Endothelial cell of umbilical vein (primary cell): ENCODE results near the gene CHRM3. TPM values are rescaled to one million over a fixed set of nuclear protein-coding genes. Genes with fewer than 3 reads are reported as not detected.

ENCODE experiments used
- BruUV-seq: library from RNA; stranded (reverse); fragments of 400-500 nt; replicated peaks from 2 replicates; lab custom pipeline; 2021; lab: Mats Ljungman, UMichigan
- CTCF ChIA-PET: fragments of 300-600, 350-600 bp; sonication (Branson Sonifier 250); formaldehyde crosslinking; loops from one replicate; lab custom pipeline; 2021; ENCODE audit warnings: antibody characterized with exemption, inconsistent platforms; lab: Charles Lee
- POLR2A ChIA-PET: fragments of 300-600, 350-600 bp; sonication (Branson Sonifier 250); formaldehyde crosslinking; loops from one replicate; lab custom pipeline; 2021; ENCODE audit warnings: antibody characterized with exemption, inconsistent platforms; lab: Charles Lee
- DNase-seq: peaks from one replicate; pipeline ENCODE4 v3.0.0-alpha.2; 2011; ENCODE audit warnings: low read depth, low spot score
- FAIRE-seq: peaks from 2 replicates; lab custom pipeline; 2011; peaks lifted over from hg19 to GRCh38; lab: Jason Lieb, UNC
- H2AFZ ChIP-seq: 2 replicates; pipeline ENCODE4 v1.6.0; 2012; ENCODE audit warnings: low read depth, low read length, control low read depth, inconsistent platforms
- H3K27ac ChIP-seq: 2 replicates; pipeline ENCODE4 v1.5.1; 2011; ENCODE audit warnings: low read depth, mild to moderate bottlenecking, control low read depth, low read length, moderate library complexity; ENCODE audit not compliant: insufficient read depth
- H3K27me3 ChIP-seq, 2 experiments: 2 replicates each; pipeline versions ENCODE4 v1.6.0 to v1.6.1; 2011; ENCODE audit warnings: low read length in 2 of 2, mixed read lengths in 1 of 2; ENCODE audit not compliant: control insufficient read depth in 2 of 2, insufficient read depth in 2 of 2
- H3K36me3 ChIP-seq, 2 experiments: 2 replicates in 1 of 2; 3 replicates in 1 of 2; pipeline ENCODE4 v1.5.1; 2011; ENCODE audit warnings: low read length in 2 of 2, mild to moderate bottlenecking in 1 of 2, moderate library complexity in 1 of 2; ENCODE audit not compliant: control insufficient read depth in 2 of 2, insufficient read depth in 2 of 2; ENCODE audit errors: extremely low read depth in 1 of 2
- H3K4me1 ChIP-seq: 3 replicates; pipeline ENCODE4 v1.5.1; 2011; ENCODE audit warnings: mild to moderate bottlenecking, low read length; ENCODE audit not compliant: control insufficient read depth, insufficient read depth; ENCODE audit errors: extremely low read depth
- H3K4me2 ChIP-seq: 2 replicates; pipeline ENCODE4 v1.6.1; 2011; ENCODE audit warnings: low read length, control low read depth, mixed read lengths; ENCODE audit not compliant: insufficient read depth
- H3K4me3 ChIP-seq, 3 experiments: fragments of 200-600 bp in 1 of 3; sonication (generic), shearing (Covaris generic) in 1 of 3; replicated peaks in 1 of 3; 2 replicates each; pipeline ENCODE4 v1.5.1; 2011 to 2016; ENCODE audit warnings: control low read depth in 3 of 3, low read length in 3 of 3, mild to moderate bottlenecking in 2 of 3, inconsistent platforms in 1 of 3, low read depth in 1 of 3, moderate library complexity in 1 of 3; ENCODE audit not compliant: insufficient read depth in 1 of 3
- H3K79me2 ChIP-seq: 2 replicates; pipeline ENCODE4 v1.6.0; 2012; ENCODE audit warnings: low read length, inconsistent platforms; ENCODE audit not compliant: control insufficient read depth, insufficient read depth
- H3K9ac ChIP-seq: replicated peaks from 2 replicates; pipeline ENCODE3; 2011; ENCODE audit warnings: low read length, control low read depth; ENCODE audit not compliant: insufficient read depth; ENCODE audit errors: extremely low read depth
- H3K9me1 ChIP-seq: replicated peaks from 3 replicates; pipeline ENCODE4 v1.6.0; 2011; ENCODE audit warnings: mild to moderate bottlenecking, low read length; ENCODE audit not compliant: control insufficient read depth, insufficient read depth; ENCODE audit errors: extremely low read depth
- H3K9me3 ChIP-seq: replicated peaks from 2 replicates; pipeline ENCODE4 v1.5.1; 2012; ENCODE audit warnings: low read length, inconsistent platforms; ENCODE audit not compliant: control insufficient read depth, insufficient read depth
- H4K20me1 ChIP-seq: replicated peaks from 2 replicates; pipeline ENCODE3; 2011; ENCODE audit warnings: mild to moderate bottlenecking, low read length; ENCODE audit not compliant: control insufficient read depth, insufficient read depth; ENCODE audit errors: extremely low read depth
- CTCF ChIP-seq, 2 donors: IDR thresholded peaks; 1 replicate in 1 of 2; 2 replicates in 1 of 2; pipeline ENCODE4 v1.5.1; 2011; ENCODE audit warnings: low read length in 2 of 2, mild to moderate bottlenecking in 2 of 2, moderate library complexity in 2 of 2, control low read depth in 1 of 2, inconsistent platforms in 1 of 2, low read depth in 1 of 2; ENCODE audit not compliant: insufficient read depth in 1 of 2; ENCODE audit errors: extremely low read depth in 1 of 2
- EZH2 ChIP-seq: IDR thresholded peaks from 2 replicates; pipeline ENCODE4 v1.6.1; 2012; ENCODE audit warnings: borderline replicate concordance, low read depth, mild to moderate bottlenecking, moderate library complexity, low read length, inconsistent platforms; ENCODE audit not compliant: severe bottlenecking
- FOS ChIP-seq: IDR thresholded peaks from 2 replicates; pipeline ENCODE4 v1.6.1; 2011; ENCODE audit warnings: mild to moderate bottlenecking, low read length, moderate library complexity, borderline replicate concordance; ENCODE audit not compliant: insufficient read depth
- GATA2 ChIP-seq: IDR thresholded peaks from 2 replicates; pipeline ENCODE4 v1.7.0; 2011; ENCODE audit warnings: low read depth, mild to moderate bottlenecking, moderate library complexity, mixed read lengths, low read length; ENCODE audit not compliant: insufficient read length, insufficient read depth
- JUN ChIP-seq: IDR thresholded peaks from 2 replicates; pipeline ENCODE4 v1.6.1; 2011; ENCODE audit warnings: borderline replicate concordance, low read depth; ENCODE audit not compliant: insufficient read length, insufficient read depth
- MAX ChIP-seq: IDR thresholded peaks from 2 replicates; pipeline ENCODE4 v1.6.1; 2011; ENCODE audit not compliant: insufficient read depth, insufficient read length
- MYC ChIP-seq: IDR thresholded peaks from one replicate; pipeline ENCODE4 v1.6.1; 2011; ENCODE audit warnings: mild to moderate bottlenecking, low read depth, low read length
- POLR2A ChIP-seq: IDR thresholded peaks from 2 replicates; pipeline ENCODE4 v1.6.1; 2012; ENCODE audit warnings: low read depth, mild to moderate bottlenecking, control low read depth, low read length
- POLR2AphosphoS5 ChIP-seq: IDR thresholded peaks from 2 replicates; pipeline ENCODE4 v1.6.1; 2012; ENCODE audit warnings: low read depth, mild to moderate bottlenecking, control low read depth, low read length, moderate library complexity; ENCODE audit not compliant: insufficient read depth
- dilution Hi-C: fragments of 300-500 bp; cut with MboI; formaldehyde crosslinking; loops from one replicate; pipeline ENCODE4 v1.15.0; 2019; ENCODE audit warnings: low sequenced_read_pairs; ENCODE audit not compliant: extremely low pct_ligation_motif_present
- intact Hi-C: fragments of 100-400 bp; cut with micrococcal nuclease; formaldehyde crosslinking; loops from one replicate; pipeline ENCODE4 v1.10.0; 2022
- polyA plus RNA-seq, 4 experiments: library from polyadenylated mRNA; depleted of rRNA in 3 of 4; stranded (reverse) in 3 of 4; unstranded in 1 of 4; fragments of >200 nt; gene quantifications; 2 replicates each; pipeline versions ENCODE4 v1.2.1 to v1.2.3, GENCODE V29; 2011 to 2012; ENCODE audit warnings: missing spikeins in 1 of 4
- total RNA-seq: library from RNA; stranded (reverse); gene quantifications from 2 replicates; pipeline ENCODE4 v1.2.3, GENCODE V29; 2021

CHRM3 gene
- total and polyA plus RNA-seq, 2 donors (not counting 3 experiments of a cell fraction or from before 2014, with no cell fraction given): not detected

DNA sequence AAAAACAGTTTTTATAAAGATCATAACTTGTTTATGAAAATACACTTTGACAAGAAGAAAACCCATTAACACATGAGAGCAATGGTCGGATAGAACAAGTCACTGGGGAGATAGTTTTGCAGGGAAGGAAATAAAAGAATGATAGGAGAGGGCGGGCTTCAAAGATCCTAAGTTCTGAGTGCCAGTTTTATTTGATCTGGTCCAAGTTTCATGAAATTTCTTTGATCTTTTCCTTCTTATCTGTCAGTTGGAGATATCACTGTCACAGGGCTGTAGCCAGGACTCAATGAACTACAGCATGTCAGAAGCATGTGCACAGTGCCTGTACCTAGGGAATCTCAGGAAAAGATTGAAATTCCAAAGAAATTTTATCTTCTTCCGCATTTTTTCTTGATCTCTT lies 36.5 kb downstream of the CHRM3 start:
- dilution Hi-C loops (no loop called here), intact Hi-C loops (no loop called here)
- H3K27me3 ChIP-seq: no peaks in the 10 kb centered on the region
- H3K79me2 ChIP-seq: no peaks in the 10 kb centered on the region
- H3K27ac ChIP-seq: no peak overlapping the region
- no peaks in the 10 kb centered on the region for H3K4me1 ChIP-seq
- FAIRE-seq: no peak
- H3K9me3 ChIP-seq: peaks cover 5% of the 10 kb centered on the region
- CTCF ChIA-PET: no interaction called here
- H3K4me2 ChIP-seq: no peak overlapping the region
- H3K9me1 ChIP-seq: no peaks in the 10 kb centered on the region
- H4K20me1 ChIP-seq: no peaks in the 10 kb centered on the region
- POLR2A ChIA-PET: no interaction called here
- DNase-seq: no peak
- no peak overlapping the region for H2AFZ ChIP-seq
- H3K4me3 ChIP-seq: no peak overlapping the region
- H3K36me3 ChIP-seq: no peaks in the 10 kb centered on the region
- TF ChIP-seq FOS (no peak), POLR2A (no peak), JUN (no peak), GATA2 (no peak), POLR2AphosphoS5 (no peak), MAX (no peak), EZH2 (no peak), CTCF (IDR thresholded peaks at IDR 0.05; ENCODE audit: extremely low read depth in 1 of 2, insufficient read depth in 1 of 2, low read depth in 1 of 2, low read length in 2 of 2) (no peak), MYC (no peak)
- BruUV-seq: no TSS peak
- H3K9ac ChIP-seq: no peak overlapping the region
